ENCODE data around the gene SLC25A45.

SLC25A45 gene

DNA sequence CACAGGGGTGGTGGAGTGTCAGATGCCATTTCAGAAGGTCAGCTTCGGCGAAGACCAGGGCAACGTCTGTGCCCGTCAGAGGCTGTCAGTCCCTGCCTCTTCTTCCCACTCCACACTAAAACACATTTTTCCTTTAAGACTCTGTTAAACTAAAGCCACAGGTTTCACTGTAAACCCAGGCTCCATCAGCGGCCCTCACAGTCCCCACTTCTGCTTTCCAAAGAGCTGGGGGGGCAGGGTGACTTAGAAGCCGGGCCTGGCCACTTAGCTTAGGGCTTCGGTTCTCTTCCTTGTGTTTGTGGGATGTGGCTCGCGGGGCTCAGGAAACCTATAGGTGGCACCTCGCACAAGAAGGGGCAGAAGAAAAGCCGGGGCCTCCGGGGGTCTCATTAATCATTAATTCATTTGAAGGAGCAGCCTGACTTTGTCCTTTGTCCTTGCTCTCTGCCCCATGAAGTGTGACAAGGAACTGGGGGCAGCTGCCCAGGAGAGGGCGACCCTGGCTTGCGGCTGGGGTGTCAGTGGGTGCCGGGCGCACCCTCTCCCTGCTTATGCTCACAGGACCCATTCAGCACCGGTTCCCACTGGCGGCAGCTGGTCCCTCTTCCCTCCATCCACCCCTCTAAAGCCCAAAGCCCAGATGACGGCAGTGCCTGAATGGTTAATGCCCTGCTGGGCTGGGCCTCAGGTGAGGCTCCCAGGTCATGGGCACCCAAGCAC is 4.1 kb downstream of the SLC25A45 start:
- no peak overlapping the region for H3K4me3 ChIP-seq (ENCODE audit: low read length)
- DNase-seq (ENCODE audit: low read depth), result no peak
- TF ChIP-seq, protein P1, sequence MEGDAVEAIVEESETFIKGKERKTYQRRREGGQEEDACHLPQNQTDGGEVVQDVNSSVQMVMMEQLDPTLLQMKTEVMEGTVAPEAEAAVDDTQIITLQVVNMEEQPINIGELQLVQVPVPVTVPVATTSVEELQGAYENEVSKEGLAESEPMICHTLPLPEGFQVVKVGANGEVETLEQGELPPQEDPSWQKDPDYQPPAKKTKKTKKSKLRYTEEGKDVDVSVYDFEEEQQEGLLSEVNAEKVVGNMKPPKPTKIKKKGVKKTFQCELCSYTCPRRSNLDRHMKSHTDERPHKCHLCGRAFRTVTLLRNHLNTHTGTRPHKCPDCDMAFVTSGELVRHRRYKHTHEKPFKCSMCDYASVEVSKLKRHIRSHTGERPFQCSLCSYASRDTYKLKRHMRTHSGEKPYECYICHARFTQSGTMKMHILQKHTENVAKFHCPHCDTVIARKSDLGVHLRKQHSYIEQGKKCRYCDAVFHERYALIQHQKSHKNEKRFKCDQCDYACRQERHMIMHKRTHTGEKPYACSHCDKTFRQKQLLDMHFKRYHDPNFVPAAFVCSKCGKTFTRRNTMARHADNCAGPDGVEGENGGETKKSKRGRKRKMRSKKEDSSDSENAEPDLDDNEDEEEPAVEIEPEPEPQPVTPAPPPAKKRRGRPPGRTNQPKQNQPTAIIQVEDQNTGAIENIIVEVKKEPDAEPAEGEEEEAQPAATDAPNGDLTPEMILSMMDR (IDR thresholded peaks at IDR 0.05; ENCODE audit: insufficient read depth, low read depth, low read length, missing control alignments), result no peak

DNA sequence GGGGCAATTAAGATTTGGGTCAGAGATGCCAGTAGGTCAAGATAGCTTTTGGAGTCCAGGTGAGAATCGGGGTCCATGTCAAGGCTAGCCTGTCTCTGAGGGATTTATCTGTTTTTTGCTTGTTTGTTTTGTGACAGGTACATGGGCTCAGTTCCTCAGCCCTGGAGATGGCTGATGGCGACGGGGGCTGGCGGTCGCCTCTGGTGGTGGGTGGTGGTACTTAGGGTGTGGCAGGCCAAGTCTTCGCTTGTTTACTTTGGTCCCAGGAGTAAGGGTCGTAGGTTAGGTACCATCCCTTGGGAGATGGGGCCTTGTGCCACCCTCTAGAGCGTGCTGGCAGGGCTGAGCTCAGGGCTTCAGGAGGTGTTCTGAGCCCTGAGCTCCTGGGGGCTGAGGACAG is 4.7 kb downstream of the SLC25A45 start:
- no peak for DNase-seq (ENCODE audit: low read depth)
- TF ChIP-seq, protein P1 (IDR thresholded peaks at IDR 0.05; ENCODE audit: insufficient read depth, low read depth, low read length, missing control alignments), result no peak
- H3K4me3 ChIP-seq (ENCODE audit: low read length), result no peak overlapping the region

DNA sequence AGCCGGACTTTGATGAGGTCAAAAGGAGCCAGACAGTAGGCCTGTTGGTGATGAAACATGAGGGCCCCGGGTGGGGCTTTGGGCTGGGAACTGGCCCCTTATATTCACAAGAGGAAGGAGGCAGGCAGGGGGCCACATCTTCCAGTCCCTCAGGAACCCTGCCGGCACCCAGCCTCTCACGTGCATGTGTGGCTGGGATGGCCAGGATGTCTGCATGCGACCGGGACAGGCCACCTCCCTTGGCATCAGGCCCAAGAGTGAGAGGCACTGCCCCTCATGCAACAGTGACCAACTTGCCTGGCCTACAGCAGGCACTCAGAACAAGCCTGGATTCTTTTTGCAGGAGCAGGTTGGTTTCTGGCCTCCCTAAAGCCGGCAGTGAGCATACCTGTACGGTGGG is 5.4 kb downstream of the SLC25A45 start:
- TF ChIP-seq, protein P1 (IDR thresholded peaks at IDR 0.05; ENCODE audit: insufficient read depth, low read depth, low read length, missing control alignments), result no peak
- no peak overlapping the region for H3K4me3 ChIP-seq (ENCODE audit: low read length)
- no peak for DNase-seq (ENCODE audit: low read depth)

DNA sequence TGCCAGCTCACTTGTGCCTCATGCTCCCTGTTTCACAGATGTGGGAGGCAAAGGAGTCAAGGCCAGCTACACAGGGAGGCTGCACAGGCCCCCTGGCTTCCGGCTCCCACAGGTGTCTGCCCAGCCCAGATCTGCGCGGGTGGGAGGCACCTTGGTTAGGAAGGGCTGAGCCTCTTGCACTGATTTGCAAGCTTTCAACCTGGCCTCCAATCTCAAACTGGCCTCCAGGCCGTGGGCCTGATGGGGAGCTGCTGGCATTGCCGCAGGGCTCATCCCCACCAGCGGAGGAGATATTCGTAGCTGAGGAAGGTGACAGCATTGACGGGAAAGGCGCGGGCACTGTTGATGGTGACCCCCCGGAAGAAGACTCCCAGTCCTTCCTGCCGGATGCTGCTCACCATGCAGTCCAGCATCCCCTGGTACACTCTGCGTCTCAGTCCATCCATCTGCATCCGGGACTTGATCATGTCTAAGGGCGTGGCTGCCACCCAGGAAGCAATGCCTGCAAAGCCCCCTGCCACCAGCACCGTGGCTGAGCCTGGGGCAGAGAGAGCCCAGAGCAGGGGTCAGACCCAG is 6.2 kb downstream of the SLC25A45 start:
- TF ChIP-seq, protein P1 (IDR thresholded peaks at IDR 0.05; ENCODE audit: insufficient read depth, low read depth, low read length, missing control alignments), result no peak
- DNase-seq (ENCODE audit: low read depth), result no peak
- H3K4me3 ChIP-seq (ENCODE audit: low read length), result no peak overlapping the region

DNA sequence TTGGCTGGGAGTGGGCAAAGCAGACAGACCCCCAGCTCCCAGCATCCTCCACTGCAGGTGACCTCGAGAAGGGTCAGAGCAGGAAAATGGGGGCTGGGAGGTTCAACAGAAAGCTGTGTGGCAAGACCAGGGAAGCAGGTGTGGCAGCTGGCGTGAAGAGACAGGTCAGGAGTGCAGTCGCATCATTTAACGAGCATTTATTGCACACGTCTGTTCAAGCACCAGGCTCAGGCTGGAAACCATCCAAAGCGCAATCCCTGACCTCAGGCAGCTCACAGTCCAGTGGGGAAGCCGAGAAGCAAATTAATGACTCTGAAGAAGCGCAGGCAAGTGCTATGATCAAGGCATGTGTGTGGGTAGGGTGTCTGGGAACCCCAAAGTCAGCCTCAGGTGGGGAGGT is 7.4 kb downstream of the SLC25A45 start:
- no peak overlapping the region for H3K4me3 ChIP-seq (ENCODE audit: low read length)
- DNase-seq (ENCODE audit: low read depth), result peak; percentile 67
- TF ChIP-seq, protein P1 (IDR thresholded peaks at IDR 0.05; ENCODE audit: insufficient read depth, low read depth, low read length, missing control alignments), result no peak

DNA sequence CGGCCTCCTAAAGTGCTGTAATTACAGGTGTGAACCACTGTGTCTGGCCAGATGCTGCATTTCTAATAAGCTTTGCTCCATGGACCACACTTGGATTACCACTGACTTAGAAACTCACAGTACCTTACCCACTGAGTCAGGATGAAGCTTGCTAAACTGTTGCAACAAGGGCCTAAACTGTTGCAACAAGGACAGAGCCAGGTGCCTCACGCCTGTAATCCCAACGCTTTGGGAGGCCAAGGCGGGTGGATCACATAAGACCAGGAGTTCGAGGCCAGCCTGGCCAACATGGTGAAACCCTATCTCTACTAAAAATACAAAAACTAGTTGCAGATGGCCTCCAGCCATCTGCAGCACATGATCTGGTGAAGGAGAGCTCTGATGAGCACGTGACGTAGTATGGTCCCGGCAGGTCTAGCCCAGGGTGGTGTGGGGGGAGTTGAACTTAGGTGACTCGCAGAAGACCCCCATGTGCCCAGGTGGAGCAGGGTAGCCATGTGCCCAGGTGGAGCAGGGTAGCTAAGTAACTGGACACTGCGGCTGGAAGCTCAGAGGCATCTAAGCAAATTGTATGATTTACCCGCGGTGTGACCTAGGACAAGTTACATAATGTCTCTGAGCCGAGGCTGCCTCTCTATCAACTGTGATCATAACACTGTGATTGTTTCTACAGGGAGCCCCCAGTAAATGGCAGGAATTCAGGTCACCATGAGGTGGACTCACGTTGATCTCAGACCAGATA is 8.4 kb downstream of the SLC25A45 start:
- TF ChIP-seq, protein P1 (IDR thresholded peaks at IDR 0.05; ENCODE audit: insufficient read depth, low read depth, low read length, missing control alignments), result no peak
- no peak overlapping the region for H3K4me3 ChIP-seq (ENCODE audit: low read length)
- DNase-seq (ENCODE audit: low read depth), result peak; percentile 43

All from epithelial cell of esophagus (primary cell).